ENCODE results near the gene STARD7.

Gene STARD7

DNA sequence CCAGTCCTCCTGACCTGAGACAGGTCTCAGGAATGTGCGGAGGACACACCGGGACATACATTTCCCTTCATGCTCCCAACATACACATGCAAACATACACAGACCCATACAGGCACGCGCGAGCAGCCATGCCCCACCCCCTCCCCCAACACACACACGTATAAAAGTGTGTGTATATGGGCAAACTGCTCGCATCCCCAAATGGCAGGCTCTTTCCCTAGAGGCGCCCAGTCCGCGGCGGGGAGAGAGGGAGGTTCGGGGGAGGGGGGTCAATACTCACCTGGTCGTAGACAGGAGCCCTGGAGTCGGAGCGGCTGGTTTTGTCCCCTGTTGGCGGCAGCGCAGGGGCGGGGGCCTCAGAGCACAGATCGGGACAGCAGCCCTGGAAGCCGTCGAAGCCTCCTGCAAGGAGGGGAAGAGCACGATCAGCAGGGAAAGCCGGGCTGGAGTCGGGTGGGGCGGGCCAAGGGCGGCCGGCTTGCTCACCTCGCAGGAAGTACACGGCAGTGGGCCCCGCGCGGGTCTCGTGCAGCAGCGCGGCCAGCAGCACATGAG lies 64.1 kb downstream of the STARD7 start:
- H3K79me2 ChIP-seq (ENCODE audit: control insufficient read depth, low read length) = peaks cover 29% of the 10 kb centered on the region
- H3K27ac ChIP-seq (ENCODE audit: low read depth, low read length) = peak overlapping the region; percentile 90
- peak overlapping the region; percentile 97 for H3K4me3 ChIP-seq (ENCODE audit: low read length)
- peaks cover 20% of the 10 kb centered on the region for H4K20me1 ChIP-seq (ENCODE audit: control insufficient read depth, insufficient read depth, low read depth, low read length)
- no peaks in the 10 kb centered on the region for H3K9me3 ChIP-seq (ENCODE audit: control insufficient read depth, insufficient read depth, low read length)
- no peak for TF ChIP-seq EZH2phosphoT487 (IDR thresholded peaks at IDR 0.05; ENCODE audit: borderline replicate concordance, low read length)
- TF ChIP-seq, protein P1, sequence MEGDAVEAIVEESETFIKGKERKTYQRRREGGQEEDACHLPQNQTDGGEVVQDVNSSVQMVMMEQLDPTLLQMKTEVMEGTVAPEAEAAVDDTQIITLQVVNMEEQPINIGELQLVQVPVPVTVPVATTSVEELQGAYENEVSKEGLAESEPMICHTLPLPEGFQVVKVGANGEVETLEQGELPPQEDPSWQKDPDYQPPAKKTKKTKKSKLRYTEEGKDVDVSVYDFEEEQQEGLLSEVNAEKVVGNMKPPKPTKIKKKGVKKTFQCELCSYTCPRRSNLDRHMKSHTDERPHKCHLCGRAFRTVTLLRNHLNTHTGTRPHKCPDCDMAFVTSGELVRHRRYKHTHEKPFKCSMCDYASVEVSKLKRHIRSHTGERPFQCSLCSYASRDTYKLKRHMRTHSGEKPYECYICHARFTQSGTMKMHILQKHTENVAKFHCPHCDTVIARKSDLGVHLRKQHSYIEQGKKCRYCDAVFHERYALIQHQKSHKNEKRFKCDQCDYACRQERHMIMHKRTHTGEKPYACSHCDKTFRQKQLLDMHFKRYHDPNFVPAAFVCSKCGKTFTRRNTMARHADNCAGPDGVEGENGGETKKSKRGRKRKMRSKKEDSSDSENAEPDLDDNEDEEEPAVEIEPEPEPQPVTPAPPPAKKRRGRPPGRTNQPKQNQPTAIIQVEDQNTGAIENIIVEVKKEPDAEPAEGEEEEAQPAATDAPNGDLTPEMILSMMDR (IDR thresholded peaks at IDR 0.05; ENCODE audit: low read depth, low read length, poor library complexity, severe bottlenecking) = no peak
- H3K4me1 ChIP-seq (ENCODE audit: control insufficient read depth, low read length) = peaks cover 64% of the 10 kb centered on the region
- H3K36me3 ChIP-seq (ENCODE audit: control insufficient read depth, low read length) = peaks cover 32% of the 10 kb centered on the region
- H3K27me3 ChIP-seq (ENCODE audit: control insufficient read depth, low read length) = no peaks in the 10 kb centered on the region
- H3K9me2 ChIP-seq (replicated peaks; ENCODE audit: control insufficient read depth, low read length) = no peaks in the 10 kb centered on the region
- peak overlapping the region; percentile 94 for H3K4me2 ChIP-seq (ENCODE audit: low read length)
- peaks cover 26% of the 10 kb centered on the region for H3F3A ChIP-seq (ENCODE audit: control insufficient read depth, insufficient read depth)

GRCh38 chr2:96143848-96144480 lies 64.7 kb downstream of the STARD7 start:
- peaks cover 29% of the 10 kb centered on the region for H3K79me2 ChIP-seq (ENCODE audit: control insufficient read depth, low read length)
- H3F3A ChIP-seq (ENCODE audit: control insufficient read depth, insufficient read depth) = peaks cover 21% of the 10 kb centered on the region
- no peaks in the 10 kb centered on the region for H3K27me3 ChIP-seq (ENCODE audit: control insufficient read depth, low read length)
- peak overlapping the region; percentile 94 for H3K4me2 ChIP-seq (ENCODE audit: low read length)
- peaks cover 58% of the 10 kb centered on the region for H3K4me1 ChIP-seq (ENCODE audit: control insufficient read depth, low read length)
- H3K27ac ChIP-seq (ENCODE audit: low read depth, low read length) = peak overlapping the region; percentile 90
- H3K36me3 ChIP-seq (ENCODE audit: control insufficient read depth, low read length) = peaks cover 32% of the 10 kb centered on the region
- H3K9me2 ChIP-seq (replicated peaks; ENCODE audit: control insufficient read depth, low read length) = no peaks in the 10 kb centered on the region
- H4K20me1 ChIP-seq (ENCODE audit: control insufficient read depth, insufficient read depth, low read depth, low read length) = peaks cover 20% of the 10 kb centered on the region
- TF ChIP-seq EZH2phosphoT487 (IDR thresholded peaks at IDR 0.05; ENCODE audit: borderline replicate concordance, low read length) = no peak
- TF ChIP-seq, protein P1 (IDR thresholded peaks at IDR 0.05; ENCODE audit: low read depth, low read length, poor library complexity, severe bottlenecking) = peak; percentile 51
- peak overlapping the region; percentile 97 for H3K4me3 ChIP-seq (ENCODE audit: low read length)
- H3K9me3 ChIP-seq (ENCODE audit: control insufficient read depth, insufficient read depth, low read length) = no peaks in the 10 kb centered on the region

DNA sequence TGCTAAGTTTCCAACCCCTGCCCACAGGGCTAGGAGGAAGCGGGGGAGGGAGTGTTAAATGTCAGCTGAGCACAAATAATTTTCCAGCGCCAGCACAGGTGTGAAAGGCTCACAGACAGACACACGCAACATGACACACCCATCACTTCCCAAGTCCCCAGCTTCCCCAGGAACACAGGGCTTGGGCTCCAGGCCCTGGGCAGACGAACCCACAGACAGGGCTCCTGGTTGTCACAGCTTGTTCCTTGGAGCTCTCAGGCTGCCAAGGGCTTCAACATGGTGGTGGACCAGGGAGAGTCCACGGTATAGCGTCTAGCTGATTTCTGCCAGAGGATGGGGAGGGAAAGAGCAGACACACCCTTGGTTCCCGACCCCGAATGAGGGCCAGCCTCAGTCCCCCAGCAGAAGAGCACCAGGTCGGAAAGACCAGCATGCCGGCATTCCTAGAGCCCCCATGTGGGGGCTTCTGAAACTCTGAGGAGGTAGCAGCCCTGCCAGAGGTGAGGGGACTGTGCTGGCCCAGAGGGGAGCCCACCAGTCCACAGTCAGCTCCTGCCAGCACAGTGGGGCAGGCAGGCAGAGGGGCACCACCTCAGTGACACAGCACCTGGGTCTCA lies 65.3 kb downstream of the STARD7 start:
- H3K4me3 ChIP-seq (ENCODE audit: low read length) = peak overlapping the region; percentile 97

More for the DNA sequence above, 65.3 kb downstream of the STARD7 start:
- peaks cover 29% of the 10 kb centered on the region for H3K79me2 ChIP-seq (ENCODE audit: control insufficient read depth, low read length)
- TF ChIP-seq, protein P1 (IDR thresholded peaks at IDR 0.05; ENCODE audit: low read depth, low read length, poor library complexity, severe bottlenecking) = no peak
- no peak for TF ChIP-seq EZH2phosphoT487 (IDR thresholded peaks at IDR 0.05; ENCODE audit: borderline replicate concordance, low read length)
- peak overlapping the region; percentile 94 for H3K4me2 ChIP-seq (ENCODE audit: low read length)
- peaks cover 21% of the 10 kb centered on the region for H3F3A ChIP-seq (ENCODE audit: control insufficient read depth, insufficient read depth)
- H4K20me1 ChIP-seq (ENCODE audit: control insufficient read depth, insufficient read depth, low read depth, low read length) = peaks cover 20% of the 10 kb centered on the region
- no peaks in the 10 kb centered on the region for H3K9me3 ChIP-seq (ENCODE audit: control insufficient read depth, insufficient read depth, low read length)
- H3K36me3 ChIP-seq (ENCODE audit: control insufficient read depth, low read length) = peaks cover 32% of the 10 kb centered on the region
- no peaks in the 10 kb centered on the region for H3K27me3 ChIP-seq (ENCODE audit: control insufficient read depth, low read length)
- no peak overlapping the region for H3K27ac ChIP-seq (ENCODE audit: low read depth, low read length)
- H3K9me2 ChIP-seq (replicated peaks; ENCODE audit: control insufficient read depth, low read length) = no peaks in the 10 kb centered on the region
- H3K4me1 ChIP-seq (ENCODE audit: control insufficient read depth, low read length) = peaks cover 52% of the 10 kb centered on the region
